HG03064 (cell line): ENCODE results near the gene TFB2M.
A peak's percentile ranks its signal among the peaks of the same experiment; 100 is the strongest.
"Not testable (repeated sequence)": the region's sequence is repeated elsewhere in the genome, so short reads cannot be mapped to it uniquely, and the experiment has no call there.

Source experiments
- ATAC-seq: cut with Tn5 transposase; IDR thresholded peaks from one replicate; pipeline ENCODE4 v1.9.1; 2021; ENCODE audit warnings: low read depth; ENCODE audit not compliant: unreplicated experiment

The TFB2M gene

GRCh38 chr1:246583448-246584185 lies 17.6 kb upstream of the TFB2M start:
- ATAC-seq: no peak

- ATAC-seq: no peak
Measured at GRCh38 chr1:246583056-246583440, 17.0 kb upstream of the TFB2M start.

GRCh38 chr1:246582301-246583055 lies 16.4 kb upstream of the TFB2M start:
- no peak for ATAC-seq

DNA sequence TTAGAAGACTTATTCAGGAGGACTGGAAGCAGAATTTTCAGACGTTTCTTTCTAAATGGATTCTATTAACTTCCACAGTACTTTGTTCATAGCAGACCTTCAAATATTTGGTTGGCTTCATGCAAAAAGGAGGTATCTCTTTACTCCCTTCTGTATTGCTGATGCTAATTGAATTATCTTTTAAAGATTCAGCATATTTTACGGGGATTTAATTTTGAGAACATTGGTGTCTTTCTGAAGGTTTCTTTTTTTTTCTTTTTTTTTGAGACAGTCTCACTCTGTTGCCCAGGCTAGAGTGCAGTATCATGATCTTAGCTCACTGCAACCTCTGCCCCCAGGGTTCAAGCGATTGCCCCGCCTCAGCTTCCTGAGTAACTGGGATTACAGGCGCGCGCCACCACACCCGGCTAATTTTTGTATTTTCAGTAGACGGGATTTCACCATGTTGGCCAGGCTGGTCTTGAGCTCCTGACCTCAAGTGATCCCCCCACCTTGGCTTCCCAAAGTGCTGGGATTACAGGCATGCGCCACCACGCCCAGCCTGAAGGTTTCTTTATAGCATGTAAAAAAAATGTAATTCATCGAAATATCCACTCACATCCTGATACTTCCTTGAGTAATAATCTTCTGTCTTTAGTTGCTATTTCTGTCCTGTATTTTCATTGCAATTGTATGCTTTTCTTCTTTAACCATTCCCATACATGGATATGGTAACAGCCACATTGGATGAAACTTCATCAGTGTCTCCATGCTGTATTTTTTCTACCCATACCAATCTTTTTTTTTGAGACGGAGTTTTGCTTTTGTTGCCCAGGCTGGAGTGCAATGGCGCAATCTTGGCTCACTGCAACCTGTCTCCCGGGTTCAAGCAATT lies 14.7 kb upstream of the TFB2M start:
- no peak for ATAC-seq

DNA sequence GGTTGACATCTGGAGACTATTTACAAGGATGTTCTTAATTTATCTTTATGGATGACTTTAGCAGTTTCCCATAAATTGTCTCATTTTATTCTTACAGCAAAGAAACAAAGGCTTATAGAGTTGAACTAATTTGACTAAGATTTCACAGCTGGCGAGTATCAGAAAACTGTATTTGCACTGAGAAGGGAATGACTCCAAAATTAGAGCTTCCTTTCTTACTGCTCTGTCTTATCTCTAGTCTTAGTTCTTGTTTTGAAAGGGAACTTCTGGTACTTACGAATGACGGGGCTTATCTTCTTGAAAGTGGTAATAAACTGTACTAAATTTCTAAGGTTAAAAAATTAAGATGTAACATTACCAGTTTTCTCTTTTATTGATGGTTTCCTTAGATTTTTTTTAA lies 13.8 kb upstream of the TFB2M start:
- ATAC-seq: peak; percentile 77

- no peak for ATAC-seq
Measured at GRCh38 chr1:246577720-246578106, 11.7 kb upstream of the TFB2M start.

- ATAC-seq: no peak
Measured at GRCh38 chr1:246577082-246577719, 11.1 kb upstream of the TFB2M start.

GRCh38 chr1:246576709-246577032 lies 10.6 kb upstream of the TFB2M start:
- no peak for ATAC-seq

DNA sequence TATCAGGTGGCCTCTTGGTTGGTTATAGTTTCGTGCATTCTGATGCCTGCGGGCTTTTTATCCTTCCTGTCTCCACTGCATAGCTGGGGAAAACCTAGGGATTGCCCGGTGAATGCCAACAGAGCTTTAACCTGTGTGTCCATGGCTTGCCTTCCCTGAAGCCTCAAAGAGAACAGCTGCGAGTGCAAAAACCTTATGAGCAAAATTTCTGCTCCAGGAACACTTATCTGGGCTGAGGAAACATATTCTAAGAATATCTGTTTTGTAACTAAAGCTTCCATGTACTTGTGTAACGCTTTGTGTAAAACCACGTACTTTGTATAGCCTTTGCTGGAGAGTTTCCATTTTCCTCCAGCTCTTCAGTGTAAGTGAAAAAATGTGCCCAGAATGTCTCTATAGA lies 7.4 kb upstream of the TFB2M start:
- ATAC-seq: no peak

GRCh38 chr1:246572785-246573184 lies 6.7 kb upstream of the TFB2M start:
- no peak for ATAC-seq

DNA sequence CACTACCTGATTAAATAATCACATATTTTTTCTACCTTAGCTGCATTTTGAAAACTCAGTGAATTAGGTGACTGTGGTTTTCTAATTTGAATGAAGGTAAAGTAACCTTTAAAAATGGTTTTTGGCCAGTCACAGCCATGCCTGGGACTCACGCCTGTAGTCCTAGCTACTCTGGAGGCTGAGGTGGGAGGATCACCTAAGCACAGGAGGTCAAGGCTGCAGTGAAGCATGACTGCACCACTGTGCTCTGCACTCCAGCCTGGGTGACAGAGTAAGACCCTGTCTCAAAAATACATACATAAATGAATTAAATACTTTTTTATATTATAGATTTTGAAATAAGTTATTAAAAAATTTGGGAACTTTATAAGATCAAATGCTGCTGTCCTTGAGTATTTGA lies 5.9 kb upstream of the TFB2M start:
- ATAC-seq: no peak

GRCh38 chr1:246571309-246571708 lies 5.2 kb upstream of the TFB2M start:
- not testable (repeated sequence) for ATAC-seq

DNA sequence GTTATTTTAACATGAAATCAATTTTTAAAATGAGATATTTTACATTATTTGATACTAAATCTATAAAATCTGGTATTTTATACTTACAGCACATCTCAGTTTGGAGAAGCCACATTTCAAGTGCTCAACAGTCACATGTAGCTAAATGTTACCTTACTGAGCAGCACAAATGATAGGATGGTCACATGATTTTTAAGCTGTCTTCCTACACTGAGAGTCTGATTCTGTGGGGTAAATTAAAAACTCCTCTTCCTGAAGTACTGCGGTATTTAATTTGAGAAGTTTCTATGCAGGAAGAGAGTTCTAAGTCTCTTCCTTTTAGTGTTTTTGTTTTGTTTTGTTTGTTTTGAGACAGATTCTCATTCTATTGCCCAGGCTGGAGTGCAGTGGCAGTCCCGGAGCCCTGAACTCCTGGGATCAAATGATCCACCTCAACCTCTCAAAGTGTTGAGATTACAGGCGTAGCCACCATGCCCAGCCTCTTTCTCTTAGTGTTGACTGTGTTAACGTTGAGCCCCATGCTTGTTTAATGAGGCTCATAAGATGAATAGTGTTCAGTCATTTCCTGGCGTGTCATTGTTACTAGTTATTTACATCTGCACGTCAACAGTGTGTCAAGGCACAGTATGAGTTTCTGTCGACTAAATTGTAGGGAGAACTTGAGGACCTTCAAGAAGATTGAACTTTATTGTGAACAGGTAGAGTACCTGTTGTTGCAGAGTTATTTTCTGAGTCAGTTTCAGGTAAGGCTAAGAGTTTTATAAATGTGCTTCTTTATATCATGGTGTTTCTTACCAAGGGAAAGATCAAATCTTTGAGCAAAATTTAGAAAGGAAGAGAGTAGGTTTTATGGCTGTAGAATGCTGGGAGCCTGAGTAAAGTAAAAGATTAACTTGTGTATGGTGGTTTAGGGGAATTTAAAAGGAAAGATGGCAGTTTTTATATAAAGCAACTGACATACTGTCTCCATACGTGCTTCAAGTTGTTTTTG lies 3.5 kb upstream of the TFB2M start:
- ATAC-seq: no peak

GRCh38 chr1:246567646-246568235 lies 1.7 kb upstream of the TFB2M start:
- ATAC-seq: no peak

GRCh38 chr1:246566813-246567645 lies 968 bp upstream of the TFB2M start:
- ATAC-seq: peak; percentile 27

GRCh38 chr1:246565751-246566127 lies 322 bp downstream of the TFB2M start:
- no peak for ATAC-seq

DNA sequence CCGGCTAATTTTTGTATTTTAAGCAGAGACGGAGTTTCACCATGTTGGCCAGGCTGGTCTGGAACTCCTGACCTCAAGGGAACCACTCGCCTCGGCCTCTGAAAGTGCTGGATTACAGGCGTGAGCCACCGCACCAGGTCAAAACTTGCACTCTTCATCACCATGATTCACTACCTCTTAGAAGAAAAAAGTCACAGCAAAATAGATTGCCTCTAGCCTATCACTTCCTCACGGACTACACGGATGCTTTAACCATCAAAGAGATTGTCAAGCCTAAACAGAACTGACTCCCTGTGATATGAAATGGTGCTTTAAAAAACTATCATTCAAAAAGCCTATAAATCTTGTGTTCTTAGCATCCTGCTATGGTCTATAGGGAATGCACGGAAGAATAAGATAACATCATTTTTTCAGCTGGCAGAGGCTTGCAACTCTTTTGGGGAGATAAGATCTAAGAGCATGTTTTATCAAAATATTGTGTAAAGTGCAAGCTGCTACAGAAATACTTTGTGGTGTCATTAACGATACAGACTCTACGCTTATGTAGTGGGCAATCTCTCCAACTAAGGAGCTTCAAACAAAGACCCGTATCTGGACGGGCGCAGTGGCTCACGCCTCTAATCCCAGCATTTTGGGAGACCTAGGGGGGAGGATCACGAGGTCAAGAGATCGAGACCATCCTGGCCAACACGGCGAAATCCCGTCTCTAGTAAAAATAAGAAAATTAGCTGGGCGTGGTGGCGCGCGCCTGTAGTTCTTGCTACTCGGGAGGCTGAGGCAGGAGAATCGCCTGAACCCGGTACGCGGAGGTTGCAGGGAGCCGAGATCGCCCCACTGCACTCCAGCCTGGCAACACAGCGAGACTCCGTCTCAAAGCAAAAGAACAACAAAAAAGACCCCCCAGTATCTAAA lies 966 bp downstream of the TFB2M start:
- no peak for ATAC-seq
